OCI-LY1 (cell line): Measurements from ENCODE around the gene HSPA13.

Source experiments
- CTCF ChIP-seq: fragments of 200-600 bp; sonication (generic), shearing (Covaris generic); IDR thresholded peaks from 2 replicates; pipeline ENCODE4 v1.5.1; 2017; ENCODE audit warnings: mild to moderate bottlenecking, antibody characterized with exemption, low read length, moderate library complexity, mixed read lengths
- EZH2 ChIP-seq: fragments of 200-600 bp; sonication (generic), shearing (Covaris generic); IDR thresholded peaks from 2 replicates; pipeline ENCODE4 v1.8.0; 2017; ENCODE audit warnings: borderline replicate concordance, mixed run types, mild to moderate bottlenecking, antibody characterized with exemption, low read length, moderate library complexity, mixed read lengths

DNA sequence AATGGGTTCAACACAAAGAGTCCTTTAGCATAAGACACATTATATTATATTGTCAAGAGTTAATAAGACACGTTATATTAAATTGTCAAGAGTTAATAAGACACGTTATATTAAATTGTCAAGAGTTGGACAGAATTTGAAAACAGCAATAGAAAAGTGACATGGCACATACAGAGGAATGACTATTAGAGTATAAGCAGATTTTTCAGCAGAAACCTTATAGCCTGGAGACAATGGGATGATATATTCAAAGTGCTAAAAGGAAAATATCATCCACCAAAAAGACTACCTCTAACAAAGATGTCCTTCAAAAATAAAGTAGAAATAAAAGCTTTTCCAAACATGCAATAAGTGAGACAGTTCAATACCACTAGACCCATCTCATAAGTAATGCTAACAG, 36.0 kb upstream of the HSPA13 start:
- no peak for TF ChIP-seq CTCF
- no peak for TF ChIP-seq EZH2
